Measurements from ENCODE around the gene ZNF184.

Gene ZNF184

DNA sequence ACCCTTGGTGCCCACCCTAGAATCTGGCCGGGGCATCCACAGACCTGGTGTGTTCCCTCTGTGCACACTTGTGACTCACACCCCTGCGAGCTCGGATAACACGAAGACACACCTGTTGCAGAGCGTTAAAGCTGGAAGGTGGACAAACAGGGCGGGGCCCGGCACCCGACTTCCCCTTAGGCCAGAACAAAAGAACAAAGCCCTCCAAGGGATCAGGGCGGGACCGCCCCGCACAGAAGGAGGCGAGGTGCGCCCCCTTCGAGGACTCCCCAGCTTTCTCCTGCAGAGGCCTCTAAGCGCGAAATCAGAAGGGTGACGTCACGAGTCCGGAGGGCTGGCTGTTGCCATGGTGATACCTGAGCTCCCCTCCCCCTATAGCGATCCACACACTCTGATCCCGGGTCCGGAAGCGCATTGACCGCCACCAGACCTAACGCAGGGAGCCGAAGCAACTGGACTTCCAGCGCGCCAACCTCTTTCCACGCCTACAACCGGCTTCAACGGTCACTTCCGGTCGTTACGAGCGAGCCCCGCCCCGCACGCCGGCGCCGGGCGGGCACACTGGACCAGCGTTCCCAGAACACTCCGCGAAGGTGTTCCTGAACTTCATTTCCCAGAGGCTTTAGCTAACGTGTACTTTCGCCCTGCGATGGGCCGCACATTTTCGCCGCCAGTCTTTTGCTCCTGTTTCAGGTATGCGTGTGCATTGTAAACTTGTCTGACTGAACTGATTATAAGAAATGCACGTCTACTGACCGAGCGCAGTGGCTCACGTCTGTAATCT, at the start of gene ZNF184:
TSS of gene ZNF184 (minus strand) at position 489 of the 784 bp plus-strand sequence. CDS start 811 bp downstream, outside the sequence.
- DNase-seq, result peak; percentile 89

DNA sequence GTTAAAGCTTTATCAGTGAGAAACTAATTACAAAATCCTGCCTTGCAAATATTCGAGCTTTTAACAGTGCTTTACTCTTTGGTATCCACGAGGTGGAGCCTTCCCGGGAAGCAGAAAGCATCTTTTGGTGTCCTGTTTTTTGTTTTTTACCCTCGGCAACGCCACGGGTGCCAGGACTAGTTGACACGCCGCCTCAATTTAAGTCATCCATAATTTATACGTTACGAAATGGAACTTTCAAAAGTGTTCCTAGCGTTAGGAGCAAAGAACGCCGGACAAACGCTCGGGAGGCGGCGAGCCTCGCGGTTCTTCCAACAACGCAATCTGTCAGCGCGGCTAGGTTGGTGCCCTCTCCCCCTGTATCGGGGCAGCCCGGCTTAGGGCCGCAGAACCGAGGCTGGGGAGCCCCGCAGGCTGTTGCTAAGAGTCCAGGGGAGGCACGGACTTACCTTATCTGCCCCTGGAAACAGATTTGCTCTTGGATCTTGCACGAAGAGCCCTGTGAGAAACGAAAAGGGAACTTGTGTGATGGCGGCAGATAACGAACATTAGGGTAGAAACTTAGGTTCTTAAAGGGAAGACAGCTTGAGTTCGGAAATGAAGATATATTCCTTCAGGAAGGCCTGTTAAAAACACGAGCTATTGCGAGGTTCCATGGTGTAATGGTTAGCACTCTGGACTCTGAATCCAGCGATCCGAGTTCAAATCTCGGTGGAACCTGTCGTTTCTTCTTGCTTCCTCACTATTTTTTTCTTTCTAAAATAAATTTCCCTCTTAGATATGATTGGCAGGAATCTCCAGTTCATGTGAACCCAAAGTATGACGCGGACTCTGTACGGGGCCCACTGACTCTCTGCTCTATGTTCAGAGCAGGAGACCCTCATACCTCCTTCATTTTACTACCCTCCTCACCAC, 46.2 kb upstream of the ZNF184 start:
- peak; percentile 73 for DNase-seq

DNA sequence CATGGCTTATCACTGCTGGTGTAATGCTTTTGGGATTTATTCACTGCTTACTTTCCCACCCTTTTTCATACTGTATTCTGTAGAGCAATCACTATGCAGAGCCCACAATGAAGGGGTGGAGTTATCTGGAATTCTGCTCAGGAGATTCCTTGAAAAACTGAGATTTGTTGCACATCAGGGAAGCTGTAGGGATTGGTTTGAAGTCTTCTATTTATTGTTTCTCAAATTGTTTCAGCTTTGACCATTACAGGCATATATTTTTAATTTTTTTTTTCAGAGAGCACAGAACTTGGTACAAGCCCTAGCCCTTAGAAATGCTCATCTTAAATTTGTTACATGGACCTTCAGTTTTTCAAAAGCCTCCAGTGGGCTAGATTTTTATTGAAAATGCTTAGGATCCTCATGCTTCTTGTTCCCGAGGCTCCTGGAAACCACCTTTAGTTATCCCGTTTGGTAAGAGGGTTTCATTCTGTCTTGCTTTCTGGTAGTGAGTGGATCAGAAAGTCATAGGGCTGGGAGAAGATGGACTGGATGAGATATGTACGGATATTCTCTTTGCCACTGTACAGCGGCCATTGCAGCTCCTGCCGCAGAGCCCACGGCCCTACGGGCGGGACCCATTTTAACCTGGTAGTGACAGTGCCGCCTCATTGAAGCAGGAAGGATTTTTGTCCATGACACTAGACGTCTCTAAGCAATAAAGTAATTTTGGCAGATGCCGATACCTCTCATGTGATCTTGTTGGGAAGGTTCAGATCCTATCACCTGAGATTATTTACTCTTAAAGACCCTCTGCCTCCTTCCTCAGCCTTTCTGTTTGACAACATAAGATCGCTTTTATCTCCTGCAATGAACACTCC, 45.3 kb upstream of the ZNF184 start:
- DNase-seq, result no peak

DNA sequence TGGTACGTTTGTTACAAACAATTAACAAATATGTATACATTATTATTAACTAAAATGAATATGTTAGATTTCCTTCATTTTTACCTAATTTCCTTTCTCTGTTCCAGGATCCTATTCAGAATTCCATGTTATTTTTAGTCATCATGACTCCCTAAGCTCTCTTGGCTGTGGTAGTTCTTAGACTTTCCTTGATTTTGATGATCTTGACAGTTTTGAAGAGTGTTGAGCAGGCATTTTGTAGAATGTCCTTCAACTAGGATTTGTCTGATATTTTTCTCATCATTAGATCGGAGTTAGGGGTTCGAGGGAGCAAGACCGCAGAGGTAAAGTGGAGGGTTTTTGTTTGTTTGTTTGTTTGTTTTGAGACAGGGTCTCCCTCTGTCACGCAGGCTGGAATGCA, 44.3 kb upstream of the ZNF184 start:
- no peak for DNase-seq

DNA sequence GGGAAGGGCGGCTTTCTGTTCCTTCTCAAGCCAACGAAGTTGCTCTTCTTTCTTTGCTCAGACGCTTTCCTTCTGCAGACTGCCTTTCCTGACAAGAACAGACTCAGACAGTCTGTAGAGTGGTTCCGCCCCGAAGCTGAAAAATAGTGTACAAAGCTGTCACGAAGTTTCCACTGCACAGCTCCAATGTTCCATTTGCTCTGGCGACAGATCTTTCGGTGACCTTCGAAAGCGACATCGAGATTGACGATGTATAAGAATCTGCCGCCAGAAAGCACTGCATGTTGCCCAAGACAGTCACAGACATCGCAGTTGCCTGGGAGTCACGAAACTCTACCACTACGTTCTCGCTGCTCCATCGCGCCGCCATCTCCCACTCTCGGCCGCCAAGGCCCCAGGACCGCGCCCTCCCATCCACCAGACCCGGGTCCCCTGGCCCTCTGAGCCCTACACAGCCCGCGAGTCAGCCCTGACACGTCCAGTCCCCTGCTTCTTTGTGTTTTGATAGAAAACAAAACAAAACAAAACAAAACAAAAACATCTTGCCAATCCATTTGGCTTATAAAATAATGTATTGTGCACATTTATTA, 42.1 kb upstream of the ZNF184 start:
- no peak for DNase-seq

DNA sequence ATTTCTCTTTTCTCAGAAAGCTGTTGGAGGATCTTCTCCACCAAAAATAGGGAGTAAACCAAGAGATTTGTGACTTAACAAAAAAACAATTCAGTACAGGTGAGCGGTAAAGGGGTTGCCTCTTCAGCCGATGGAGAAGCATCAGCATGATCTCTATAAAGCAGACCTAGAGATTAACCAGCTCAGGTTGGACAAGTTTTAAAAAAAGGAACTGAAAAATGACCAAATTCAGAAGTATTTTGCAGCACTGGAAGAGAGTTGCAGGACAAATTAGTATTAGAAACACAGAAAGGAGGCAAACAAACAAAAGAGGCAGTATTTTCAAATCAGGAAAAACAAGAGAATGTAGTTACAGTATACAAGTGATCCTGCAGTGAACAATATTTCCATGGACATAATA, 39.6 kb upstream of the ZNF184 start:
- no peak for DNase-seq

DNA sequence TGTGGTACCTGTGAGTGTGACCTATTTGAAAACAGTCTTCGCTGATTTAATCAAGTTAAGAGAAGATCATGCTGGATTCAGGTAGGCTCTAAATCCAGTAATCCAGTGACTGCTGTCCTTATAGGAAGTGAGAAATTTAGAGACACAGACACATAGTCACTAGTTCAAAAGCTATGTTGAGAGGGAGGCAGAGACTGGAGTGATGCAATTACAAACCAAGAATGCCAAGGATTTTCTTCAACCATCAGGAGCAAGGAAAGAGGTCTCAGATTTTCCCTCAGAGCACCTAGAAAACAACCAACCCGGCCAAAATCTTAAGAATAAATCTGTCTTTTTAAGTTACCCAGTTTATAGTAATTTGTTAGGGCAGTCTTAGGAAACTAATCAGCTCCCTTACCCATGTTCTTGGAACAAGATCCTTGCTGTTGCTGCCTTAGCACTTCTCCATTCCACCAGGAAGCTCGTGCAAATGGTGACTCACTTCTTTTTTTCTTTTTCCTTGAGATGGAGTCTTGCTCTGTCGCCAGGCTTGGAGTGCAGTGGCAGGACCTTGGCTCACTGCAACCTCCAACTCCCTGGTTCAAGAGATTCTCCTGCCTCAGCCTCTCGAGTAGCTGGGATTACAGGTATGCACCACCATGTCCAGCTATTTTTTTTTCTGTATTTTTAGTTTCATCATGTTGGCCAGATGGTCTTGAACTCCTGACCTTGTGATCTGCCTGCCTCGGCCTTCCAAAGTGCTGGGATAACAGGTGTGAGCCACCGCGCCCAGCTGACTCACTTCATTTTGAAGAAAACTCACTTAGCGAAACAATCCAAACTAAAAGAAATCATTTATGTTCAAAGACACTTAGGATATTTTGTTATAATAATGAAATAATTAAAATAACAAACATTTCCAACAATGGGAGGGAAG, 34.4 kb upstream of the ZNF184 start:
- no peak for DNase-seq

DNA sequence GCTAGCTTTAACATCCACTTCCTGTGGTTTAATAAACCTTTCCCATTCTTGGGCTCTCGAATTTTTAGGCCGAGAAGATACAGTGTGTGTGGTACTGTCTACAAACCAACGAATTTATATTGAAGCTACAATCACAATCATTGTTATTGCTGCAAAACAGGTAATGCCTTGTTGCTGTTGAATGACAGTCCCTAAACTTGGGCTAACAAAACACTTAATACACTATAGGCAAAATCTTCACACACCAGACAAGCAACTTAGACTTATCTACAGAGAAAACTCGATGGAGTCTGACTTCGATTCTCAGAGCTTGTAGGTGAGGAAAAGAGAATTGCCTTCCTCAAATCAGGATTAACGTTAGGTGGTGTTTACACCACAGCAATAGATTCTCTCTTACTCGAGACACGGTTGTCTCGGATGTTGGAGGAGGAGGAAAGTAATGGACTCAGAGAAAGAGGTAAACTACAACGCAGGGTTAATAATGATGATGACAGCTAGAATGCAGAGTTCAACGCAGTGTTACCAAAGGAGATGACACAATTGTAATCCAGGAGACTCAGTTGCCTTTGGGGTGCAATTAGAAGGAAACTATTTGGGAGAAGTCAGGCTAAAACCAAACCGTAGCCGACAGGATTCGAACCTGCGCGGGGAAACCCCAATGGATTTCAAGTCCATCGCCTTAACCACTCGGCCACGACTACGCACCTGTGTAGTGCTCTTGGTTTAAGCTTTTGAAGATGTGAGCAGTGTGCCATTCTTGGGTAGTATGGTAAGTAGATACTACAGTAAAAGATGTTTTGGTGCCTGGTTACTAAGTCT, 32.5 kb upstream of the ZNF184 start:
- peak; percentile 61 for DNase-seq

DNA sequence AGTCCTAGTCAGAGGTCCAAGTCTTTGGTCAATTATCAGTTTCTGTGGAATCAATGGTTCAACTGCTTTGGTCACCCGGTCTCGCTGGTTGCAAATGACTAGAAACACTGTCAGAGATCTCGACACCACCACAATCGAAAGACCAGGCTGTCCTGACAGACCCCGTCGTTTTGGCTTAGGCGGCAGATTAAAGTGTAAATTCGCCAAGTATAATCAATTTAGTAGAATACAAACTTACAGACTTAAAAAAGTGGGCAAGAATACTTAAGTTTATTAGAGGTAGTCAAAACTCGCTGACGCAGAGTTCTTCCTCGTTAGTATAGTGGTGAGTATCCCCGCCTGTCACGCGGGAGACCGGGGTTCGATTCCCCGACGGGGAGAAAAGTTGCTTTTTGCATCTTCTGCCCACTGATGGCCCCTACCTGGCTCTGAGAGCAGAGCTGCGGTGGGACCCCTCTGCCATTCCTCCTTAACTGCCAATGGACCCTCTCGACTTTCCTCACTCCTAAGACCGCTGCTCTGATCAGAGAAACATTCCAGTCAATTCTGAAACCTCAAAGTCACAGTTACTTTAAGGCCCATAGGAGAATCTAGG, 30.6 kb upstream of the ZNF184 start:
- peak; percentile 81 for DNase-seq

DNA sequence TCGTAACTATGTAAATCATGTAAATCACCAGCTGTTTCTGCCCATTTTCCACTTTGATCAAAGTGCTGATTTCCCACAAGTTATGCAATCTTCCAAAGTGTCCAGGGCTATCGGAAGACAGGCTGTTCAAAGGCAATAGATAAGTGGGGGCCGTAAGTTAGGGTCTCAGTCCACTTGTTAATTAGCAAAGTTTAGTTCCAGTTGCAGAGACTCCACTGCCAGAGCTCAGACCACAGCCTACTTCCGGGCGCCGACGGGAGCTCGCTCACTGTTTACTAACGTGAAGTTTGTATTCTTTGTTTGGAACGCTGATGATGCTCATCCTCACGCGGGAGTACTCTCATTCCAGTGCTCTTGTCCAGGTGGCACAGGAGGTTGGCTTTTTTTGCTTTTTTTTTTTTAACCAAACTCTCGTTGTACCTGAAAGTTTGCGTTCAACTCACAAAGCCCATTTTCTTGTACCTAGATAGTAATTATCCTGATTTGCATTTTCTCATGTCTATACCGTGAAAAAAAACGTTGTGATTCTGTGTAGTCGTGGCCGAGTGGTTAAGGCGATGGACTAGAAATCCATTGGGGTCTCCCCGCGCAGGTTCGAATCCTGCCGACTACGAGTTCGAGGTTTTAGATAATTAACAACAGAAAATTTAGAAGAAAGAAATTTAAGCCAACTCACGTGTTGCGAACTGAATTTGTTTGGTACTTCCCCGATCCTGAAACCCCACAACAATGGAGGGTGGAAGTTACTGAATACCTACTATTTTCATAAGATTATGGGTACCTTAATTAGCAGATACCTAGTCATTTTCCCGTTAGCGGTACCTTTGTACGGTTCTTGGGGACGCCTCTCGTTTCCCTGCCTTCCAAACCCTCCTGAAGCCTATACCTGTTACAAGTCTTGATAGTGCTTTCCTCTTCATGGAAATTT, 29.9 kb upstream of the ZNF184 start:
- DNase-seq, result peak; percentile 80

DNA sequence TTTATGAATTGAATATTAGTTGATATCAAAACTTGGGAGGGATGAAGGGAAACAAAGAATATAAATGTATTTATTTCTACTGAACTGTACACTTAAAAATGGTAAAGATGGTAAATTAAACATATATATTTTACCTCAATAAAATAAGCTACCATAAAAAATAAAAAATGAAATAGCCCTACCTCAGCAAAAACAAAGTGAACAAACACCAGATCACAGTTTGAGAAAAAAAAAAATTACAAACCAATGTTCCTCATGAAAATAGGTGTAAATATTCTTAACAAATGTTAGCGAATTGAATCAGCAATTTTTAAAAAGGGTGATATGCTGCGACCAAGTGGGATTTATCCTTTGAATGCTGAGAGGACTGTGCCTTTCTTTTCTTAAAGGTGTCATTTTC, 28.3 kb upstream of the ZNF184 start:
- DNase-seq, result no peak

DNA sequence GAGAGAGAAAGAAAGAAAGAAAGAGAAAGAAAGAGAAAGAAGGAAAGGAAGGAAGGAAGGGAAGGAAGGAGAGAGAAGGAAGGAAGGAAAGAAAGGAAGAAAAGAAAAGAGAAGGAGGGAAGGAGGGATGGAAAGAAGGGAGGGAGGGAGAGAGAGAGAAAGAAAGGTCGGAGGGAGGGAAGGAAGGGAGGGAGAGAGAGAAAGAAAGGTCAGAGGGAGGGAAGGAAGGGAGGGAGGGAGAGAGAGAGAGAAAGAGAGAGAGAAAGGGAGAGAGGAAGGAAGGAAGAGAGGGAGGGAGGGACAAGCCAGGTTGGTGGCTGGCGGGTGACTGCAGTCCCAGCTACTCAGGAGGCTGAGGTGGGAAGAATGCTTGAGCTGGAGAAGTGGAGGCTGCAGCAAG, 27.3 kb upstream of the ZNF184 start:
- no peak for DNase-seq

DNA sequence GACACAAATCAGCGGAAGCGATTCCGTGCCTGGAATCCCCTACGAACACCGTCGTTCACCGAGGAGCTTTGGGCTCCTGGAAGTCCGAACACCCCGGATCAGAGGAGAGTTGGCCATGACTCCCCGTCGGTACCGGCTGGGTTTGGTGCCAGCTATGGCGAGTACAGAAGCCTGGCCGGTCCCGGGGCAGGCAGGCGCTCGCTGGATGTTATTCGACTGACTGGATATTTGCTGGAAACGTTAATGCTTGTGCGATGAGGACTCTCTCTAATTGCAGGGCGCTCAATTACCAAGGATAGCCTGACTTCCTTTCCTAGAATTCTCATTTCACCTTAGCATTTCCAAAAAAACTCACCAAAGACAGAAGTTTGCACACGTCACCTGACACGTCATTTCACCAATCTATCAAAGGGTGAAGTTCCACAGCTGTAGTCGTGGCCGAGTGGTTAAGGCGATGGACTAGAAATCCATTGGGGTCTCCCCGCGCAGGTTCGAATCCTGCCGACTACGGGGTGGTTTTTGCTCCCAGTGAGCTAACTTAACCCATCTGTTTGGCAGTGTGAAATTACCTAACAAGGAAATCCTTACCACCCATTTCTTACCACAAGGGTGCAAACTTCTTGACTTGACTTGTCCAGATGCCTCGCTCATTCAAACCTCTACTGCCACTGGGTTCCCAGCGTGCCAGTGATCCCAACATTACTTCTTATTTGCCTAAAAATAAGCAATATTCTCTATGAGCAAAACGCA, 22.7 kb upstream of the ZNF184 start:
- DNase-seq, result peak; percentile 29

DNA sequence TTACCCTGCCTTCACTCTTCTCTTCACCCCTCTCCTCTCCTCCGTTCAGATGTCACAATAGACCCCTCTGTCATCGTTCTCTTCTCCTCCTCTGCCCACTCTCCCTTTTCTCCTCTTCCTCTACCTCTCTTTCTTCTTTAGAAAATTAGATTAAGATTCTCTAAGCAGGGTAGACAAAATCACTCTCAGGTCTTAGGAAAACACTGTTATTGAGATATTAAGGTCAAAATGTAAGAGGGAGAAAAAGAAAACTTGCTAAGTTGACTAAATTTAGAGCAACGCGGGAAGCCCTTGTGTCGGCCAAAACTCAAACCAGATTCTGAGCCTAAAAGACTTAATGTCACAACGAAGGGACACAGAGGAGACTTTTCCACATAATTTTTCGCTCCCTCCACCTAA, 22.1 kb upstream of the ZNF184 start:
- DNase-seq, result no peak

DNA sequence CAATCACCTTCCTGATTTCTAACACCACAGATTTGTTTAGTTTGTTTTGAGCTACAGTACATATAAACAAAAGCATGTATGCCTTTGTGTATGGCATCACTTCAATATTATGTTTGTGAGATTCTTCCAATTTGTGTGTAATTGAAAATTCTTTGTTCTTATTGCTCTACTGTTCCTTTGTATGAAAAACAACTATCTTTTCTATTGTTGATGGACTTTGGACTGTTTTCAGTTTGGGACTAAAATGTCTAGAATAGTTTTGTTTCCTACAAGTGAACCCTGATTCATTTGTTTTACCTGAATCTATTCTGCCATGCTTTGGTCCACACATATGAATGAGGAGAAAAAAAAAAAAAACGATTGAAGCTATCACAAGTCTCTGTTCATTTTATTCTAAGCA, 21.2 kb upstream of the ZNF184 start:
- no peak for DNase-seq

DNA sequence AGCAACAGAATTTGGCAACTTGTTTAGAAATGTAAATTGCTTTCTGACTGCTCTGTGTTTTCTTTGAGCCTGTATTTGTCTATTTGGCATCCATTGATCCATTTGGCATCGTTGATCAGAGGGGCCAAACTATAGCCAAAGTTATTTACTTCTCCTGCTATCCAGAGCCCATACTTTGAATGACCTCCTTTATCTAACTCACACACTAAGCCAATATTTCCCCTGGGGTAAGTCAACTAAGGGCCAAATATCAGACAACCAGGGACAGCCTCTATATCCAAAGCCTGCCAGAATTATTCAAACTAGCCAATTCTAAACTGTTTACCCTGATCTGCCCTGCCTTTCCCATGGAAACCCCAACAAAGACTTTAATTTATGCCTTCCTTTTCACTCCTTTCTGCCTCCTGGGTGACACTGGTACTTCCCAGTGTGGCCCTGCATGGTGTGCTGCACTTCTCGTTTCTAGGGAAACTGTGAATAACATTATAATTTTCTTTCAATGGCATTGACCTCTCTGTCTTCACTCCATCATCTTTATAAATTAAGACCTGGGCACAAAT, 19.8 kb upstream of the ZNF184 start:
- no peak for DNase-seq

DNA sequence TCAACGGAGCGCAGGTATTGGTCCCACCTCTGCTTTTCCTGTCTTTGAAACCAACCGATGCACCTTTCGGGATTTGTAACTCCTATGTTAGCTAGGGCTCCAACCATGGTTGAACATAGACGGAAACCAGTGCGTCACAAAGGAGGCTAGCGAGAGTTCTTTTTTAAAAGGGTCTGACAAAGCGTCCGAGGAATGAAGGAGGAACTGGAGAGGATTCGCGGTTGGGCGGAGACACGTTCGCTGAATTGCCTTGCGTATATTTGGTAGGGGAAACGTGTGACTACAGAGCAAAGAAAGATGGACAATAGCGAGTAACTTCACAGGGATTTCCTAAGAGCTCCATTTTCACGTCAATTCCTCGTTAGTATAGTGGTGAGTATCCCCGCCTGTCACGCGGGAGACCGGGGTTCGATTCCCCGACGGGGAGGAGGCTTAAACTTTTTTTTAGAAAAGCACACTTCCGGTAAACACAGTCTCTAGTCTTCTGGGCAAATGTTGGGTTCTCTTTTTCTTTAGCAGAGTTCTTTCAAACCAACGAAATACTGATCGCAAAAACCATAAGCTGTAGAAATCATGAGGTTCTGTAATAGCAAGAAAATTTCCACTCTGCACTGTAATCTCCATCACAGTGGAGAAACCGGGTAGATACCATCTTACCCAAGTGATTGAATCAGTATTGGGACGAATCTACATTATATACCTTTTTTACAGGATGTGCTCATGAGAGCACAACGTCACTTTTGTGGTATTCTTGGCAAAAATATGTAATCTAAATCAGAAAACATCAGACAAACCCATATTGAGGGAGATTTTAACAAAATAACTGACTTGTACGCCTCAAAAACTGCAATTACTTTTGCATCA, 6.6 kb upstream of the ZNF184 start:
- DNase-seq, result peak; percentile 88

Measured in CD4-positive, alpha-beta T cell treated with Interferon gamma for 1 hour (primary cell).